Measurements from ENCODE around the gene NOTCH3.

DNA sequence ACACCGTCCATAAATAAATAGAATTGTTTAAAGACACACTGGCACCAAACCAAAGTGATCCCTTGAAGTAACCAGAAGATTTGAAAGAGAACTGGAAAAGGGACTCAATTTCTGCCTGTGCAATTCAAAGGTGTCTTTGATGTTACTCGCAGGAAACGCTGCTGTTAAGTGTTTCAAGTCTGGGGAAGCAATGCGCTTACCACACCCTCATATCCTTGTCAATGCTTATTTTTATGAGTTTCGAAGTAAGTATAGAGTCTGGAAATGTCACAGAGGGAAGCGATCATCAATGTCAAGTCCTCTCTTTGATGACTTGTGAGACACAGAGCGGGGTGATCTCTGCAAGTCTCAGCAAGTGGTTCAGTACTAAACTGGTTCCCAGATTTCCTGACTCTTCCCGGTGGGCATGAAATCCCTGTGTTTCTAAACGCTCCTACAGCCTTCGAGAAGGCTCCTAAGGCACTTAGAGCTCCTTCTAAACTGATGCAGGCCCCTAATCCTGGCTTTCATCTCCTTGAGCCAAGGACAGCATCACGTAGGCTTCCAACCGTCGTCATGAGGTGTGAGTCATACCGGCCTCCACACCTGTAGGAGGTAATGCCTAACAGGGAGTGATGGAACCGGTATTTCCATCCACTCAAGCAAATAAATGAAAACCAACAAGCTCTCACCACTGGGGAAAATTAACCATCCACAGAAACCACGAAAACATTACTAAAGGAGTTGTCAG, 70.8 kb downstream of the NOTCH3 start:
- TF ChIP-seq, protein P1, sequence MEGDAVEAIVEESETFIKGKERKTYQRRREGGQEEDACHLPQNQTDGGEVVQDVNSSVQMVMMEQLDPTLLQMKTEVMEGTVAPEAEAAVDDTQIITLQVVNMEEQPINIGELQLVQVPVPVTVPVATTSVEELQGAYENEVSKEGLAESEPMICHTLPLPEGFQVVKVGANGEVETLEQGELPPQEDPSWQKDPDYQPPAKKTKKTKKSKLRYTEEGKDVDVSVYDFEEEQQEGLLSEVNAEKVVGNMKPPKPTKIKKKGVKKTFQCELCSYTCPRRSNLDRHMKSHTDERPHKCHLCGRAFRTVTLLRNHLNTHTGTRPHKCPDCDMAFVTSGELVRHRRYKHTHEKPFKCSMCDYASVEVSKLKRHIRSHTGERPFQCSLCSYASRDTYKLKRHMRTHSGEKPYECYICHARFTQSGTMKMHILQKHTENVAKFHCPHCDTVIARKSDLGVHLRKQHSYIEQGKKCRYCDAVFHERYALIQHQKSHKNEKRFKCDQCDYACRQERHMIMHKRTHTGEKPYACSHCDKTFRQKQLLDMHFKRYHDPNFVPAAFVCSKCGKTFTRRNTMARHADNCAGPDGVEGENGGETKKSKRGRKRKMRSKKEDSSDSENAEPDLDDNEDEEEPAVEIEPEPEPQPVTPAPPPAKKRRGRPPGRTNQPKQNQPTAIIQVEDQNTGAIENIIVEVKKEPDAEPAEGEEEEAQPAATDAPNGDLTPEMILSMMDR (IDR thresholded peaks at IDR 0.05): no peak
- no peak for TF ChIP-seq POLR2A (IDR thresholded peaks at IDR 0.05)
